ENCODE results near the gene RSBN1. TPM values are rescaled to one million over a fixed set of nuclear protein-coding genes. Genes with fewer than 3 reads are reported as not detected.
"Not testable (repeated sequence)": the region's sequence is repeated elsewhere in the genome, so short reads cannot be mapped to it uniquely, and the experiment has no call there.

RSBN1 gene
- total RNA-seq, 4 donors from 2014 or later: 20.2 to 25.4 (median 22.6) TPM

GRCh38 chr1:113858418-113858817 is 46.1 kb upstream of the RSBN1 start:
- no peaks in the 10 kb centered on the region for H3K36me3 ChIP-seq
- H3K27ac ChIP-seq: no peak overlapping the region
- no peaks in the 10 kb centered on the region for H3K9me3 ChIP-seq
- 68 to 79% methylated on average over 2 to 3 of the region's 3 CpGs for WGBS, 2 donors (ENCODE audit: low coverage in 1 of 2)
- H3K4me1 ChIP-seq: no peaks in the 10 kb centered on the region
- no peak overlapping the region for H3K4me3 ChIP-seq
- ATAC-seq: no peak
- H3K27me3 ChIP-seq: no peaks in the 10 kb centered on the region
- TF ChIP-seq CTCF (IDR thresholded peaks at IDR 0.05) (no peak), POLR2AphosphoS5 (IDR thresholded peaks at IDR 0.05) (no peak)

DNA sequence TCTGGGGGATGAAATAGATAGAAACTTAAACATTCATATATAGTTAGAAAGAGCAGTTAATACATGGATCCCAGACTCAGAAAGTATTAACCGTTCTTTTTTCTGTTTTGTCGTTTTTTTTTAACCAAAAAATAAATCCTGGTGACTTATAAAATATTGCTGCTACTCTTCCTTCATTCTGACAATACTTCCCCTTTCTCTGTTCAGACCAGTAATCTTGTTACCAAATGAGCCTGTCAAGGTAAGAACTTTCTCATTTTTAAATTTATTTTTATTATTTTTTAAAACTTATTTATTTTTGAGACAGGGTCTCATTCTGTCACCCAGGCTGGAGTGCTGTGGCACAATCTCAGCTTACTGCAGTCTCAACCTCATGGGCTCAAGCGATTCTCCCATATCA is 45.5 kb upstream of the RSBN1 start:
- no peak for TF ChIP-seq CTCF (IDR thresholded peaks at IDR 0.05)
- TF ChIP-seq POLR2A (IDR thresholded peaks at IDR 0.05): no peak
- TF ChIP-seq POLR2AphosphoS5 (IDR thresholded peaks at IDR 0.05): no peak
- TF ChIP-seq EP300 (IDR thresholded peaks at IDR 0.05): no peak

DNA sequence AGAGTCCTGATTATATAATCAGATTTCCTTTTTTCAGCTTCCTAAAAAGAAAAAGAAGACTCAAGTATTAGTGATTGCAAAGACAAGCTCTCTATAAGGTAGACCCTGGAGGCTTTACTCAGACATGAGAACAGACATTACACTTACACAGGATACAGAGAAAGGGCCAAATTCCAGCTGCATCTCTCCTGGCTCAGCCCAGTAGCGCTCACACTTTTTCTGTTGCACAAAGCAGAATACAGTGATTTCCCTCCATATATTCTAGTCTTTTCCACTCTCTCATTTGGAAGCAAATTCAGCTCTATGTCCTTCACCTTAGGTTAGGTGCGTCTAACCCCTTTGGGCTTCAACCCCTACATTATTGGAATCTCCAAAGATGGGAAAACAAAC is 44.1 kb upstream of the RSBN1 start:
- 75 to 96% methylated on average over 2 of the region's 2 CpGs for WGBS, 2 donors (ENCODE audit: low coverage in 1 of 2)
- Histone ChIP-seq H3K4me1 (no peaks in the 10 kb centered on the region), H3K27me3 (no peaks in the 10 kb centered on the region), H3K4me3 (no peak overlapping the region), H3K36me3 (no peaks in the 10 kb centered on the region), H3K27ac (no peak overlapping the region), H3K9me3 (no peaks in the 10 kb centered on the region)
- ATAC-seq: no peak
- TF ChIP-seq POLR2AphosphoS5 (IDR thresholded peaks at IDR 0.05): no peak
- no peak for TF ChIP-seq CTCF (IDR thresholded peaks at IDR 0.05)
- no peak for TF ChIP-seq POLR2A (IDR thresholded peaks at IDR 0.05)
- TF ChIP-seq EP300 (IDR thresholded peaks at IDR 0.05): no peak

More for the DNA sequence above, 45.5 kb upstream of the RSBN1 start:
- Histone ChIP-seq H3K27ac (no peak overlapping the region), H3K4me3 (no peak overlapping the region), H3K4me1 (no peaks in the 10 kb centered on the region), H3K9me3 (no peaks in the 10 kb centered on the region), H3K36me3 (no peaks in the 10 kb centered on the region), H3K27me3 (no peaks in the 10 kb centered on the region)
- ATAC-seq: no peak
- WGBS, 2 donors (ENCODE audit: low coverage in 1 of 2): 72 to 78% methylated on average over 3 of the region's 3 CpGs

GRCh38 chr1:113855630-113856400 is 43.5 kb upstream of the RSBN1 start:
- TF ChIP-seq CTCF (IDR thresholded peaks at IDR 0.05): no peak
- TF ChIP-seq POLR2AphosphoS5 (IDR thresholded peaks at IDR 0.05): no peak
- TF ChIP-seq EP300 (IDR thresholded peaks at IDR 0.05): no peak
- no peak for TF ChIP-seq POLR2A (IDR thresholded peaks at IDR 0.05)
- ATAC-seq: no peak
- no peaks in the 10 kb centered on the region for H3K9me3 ChIP-seq
- H3K27me3 ChIP-seq: no peaks in the 10 kb centered on the region
- H3K4me3 ChIP-seq: no peak overlapping the region
- 92 to 94% methylated on average over 4 of the region's 4 CpGs for WGBS, 2 donors (ENCODE audit: low coverage in 1 of 2)
- no peak overlapping the region for H3K27ac ChIP-seq
- no peaks in the 10 kb centered on the region for H3K4me1 ChIP-seq
- no peaks in the 10 kb centered on the region for H3K36me3 ChIP-seq

DNA sequence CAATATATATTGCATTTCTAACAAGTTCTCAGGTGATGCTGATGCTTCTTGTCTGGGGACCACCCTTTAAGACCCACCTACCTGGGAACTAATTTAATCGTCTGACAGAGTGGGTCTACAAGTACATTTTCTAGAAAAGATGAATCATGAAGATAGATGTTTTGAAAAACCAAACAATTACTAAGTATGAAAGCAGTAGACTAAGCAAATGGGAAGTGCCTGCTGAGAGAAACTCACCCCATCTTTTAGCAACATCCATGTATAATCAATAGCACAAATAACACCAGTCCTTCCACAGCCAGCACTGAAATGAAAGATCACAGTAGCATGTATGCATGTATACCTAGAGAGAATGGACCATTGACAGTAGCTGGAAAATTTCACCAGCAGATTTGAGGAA is 42.0 kb upstream of the RSBN1 start:
- Histone ChIP-seq H3K9me3 (no peaks in the 10 kb centered on the region), H3K4me3 (no peak overlapping the region), H3K4me1 (no peaks in the 10 kb centered on the region), H3K27ac (no peak overlapping the region), H3K36me3 (no peaks in the 10 kb centered on the region), H3K27me3 (no peaks in the 10 kb centered on the region)
- WGBS, 2 donors (ENCODE audit: low coverage in 1 of 2): 33 to 92% methylated on average over 1 of the region's 1 CpG
- no peak for TF ChIP-seq EP300 (IDR thresholded peaks at IDR 0.05)
- no peak for TF ChIP-seq POLR2AphosphoS5 (IDR thresholded peaks at IDR 0.05)
- no peak for TF ChIP-seq CTCF (IDR thresholded peaks at IDR 0.05)
- no peak for TF ChIP-seq POLR2A (IDR thresholded peaks at IDR 0.05)
- ATAC-seq: no peak

DNA sequence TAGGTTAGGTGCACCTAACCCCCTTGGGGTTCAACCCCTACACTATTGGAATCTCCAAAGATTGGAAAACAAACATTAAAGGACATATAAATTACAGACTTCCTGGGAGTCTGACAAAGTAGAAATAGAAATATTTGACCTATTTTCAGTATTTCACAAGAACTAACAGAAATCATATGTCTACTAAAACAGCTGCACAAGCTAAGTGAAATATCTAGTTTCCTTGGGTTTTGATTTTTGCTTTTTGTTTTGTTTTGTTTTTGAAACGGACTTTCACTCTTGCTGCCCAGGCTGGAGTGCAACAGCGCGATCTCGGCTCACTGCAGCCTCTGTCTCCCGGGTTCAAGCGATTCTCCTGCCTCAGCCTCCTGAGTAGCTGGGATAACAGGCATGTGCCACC is 40.4 kb upstream of the RSBN1 start:
- not testable (repeated sequence) for ATAC-seq, H3K27me3 ChIP-seq, H3K4me1 ChIP-seq, H3K4me3 ChIP-seq, H3K36me3 ChIP-seq, H3K27ac ChIP-seq, H3K9me3 ChIP-seq
- 78 to 90% methylated on average over 6 of the region's 6 CpGs for WGBS, 2 donors (ENCODE audit: low coverage in 1 of 2)

All from gastroesophageal sphincter (tissue), 4 donors.